K562 (cell line): Measurements from ENCODE around the gene RABGAP1L. TPM values are rescaled to one million over a fixed set of nuclear protein-coding genes. Genes with fewer than 3 reads are reported as not detected.
A peak's percentile ranks its signal among the peaks of the same experiment; 100 is the strongest.
"Not testable (repeated sequence)": the region's sequence is repeated elsewhere in the genome, so short reads cannot be mapped to it uniquely, and the experiment has no call there.

ENCODE experiments used
- ARID1B ChIP-seq: fragments of 450-650 bp; IDR thresholded peaks from 2 replicates; pipeline ENCODE4 v1.6.1; 2016; ENCODE audit warnings: antibody characterized with exemption, mild to moderate bottlenecking, inconsistent platforms
- ATF1 ChIP-seq, 2 experiments: fragments of 450-650 bp in 1 of 2; IDR thresholded peaks; 2 replicates each; pipeline ENCODE4 v1.6.1; 2016; ENCODE audit warnings: missing compliant biosample characterization in 1 of 2, missing genetic modification characterization in 1 of 2
- ATF7 ChIP-seq: fragments of 450-650 bp; IDR thresholded peaks from 2 replicates; pipeline ENCODE4 v1.7.1; 2014; ENCODE audit warnings: mild to moderate bottlenecking, moderate library complexity
- DPF2 ChIP-seq: fragments of 450-650 bp; IDR thresholded peaks from 2 replicates; pipeline ENCODE4 v1.6.1; 2016
- FOXA3 ChIP-seq, 2 experiments: fragments of 450-650 bp in 1 of 2; sonication (generic) in 1 of 2; formaldehyde crosslinking; IDR thresholded peaks in 1 of 2; conservative IDR thresholded peaks in 1 of 2; 2 replicates each; pipeline versions ENCODE4 v1.4.0 to v1.8.0; 2020 to 2022; ENCODE audit warnings: mild to moderate bottlenecking in 2 of 2, missing genetic modification reagents in 1 of 2
- HDAC2 ChIP-seq: fragments of 450-650 bp; IDR thresholded peaks from 2 replicates; pipeline ENCODE4 v1.6.1; 2016; ENCODE audit warnings: mild to moderate bottlenecking
- MTA3 ChIP-seq: fragments of 450-650 bp; formaldehyde crosslinking; IDR thresholded peaks from 2 replicates; pipeline ENCODE4 v1.6.1; 2017; ENCODE audit warnings: mild to moderate bottlenecking, borderline replicate concordance
- NRF1 ChIP-seq, 2 experiments: fragments of 450-650 bp; IDR thresholded peaks in 1 of 2; conservative IDR thresholded peaks in 1 of 2; 2 replicates each; pipeline ENCODE4 v1.6.1; 2014; ENCODE audit warnings: mild to moderate bottlenecking in 2 of 2
- POLR2A ChIP-seq: fragments of 450-650 bp; conservative IDR thresholded peaks from 2 replicates; pipeline ENCODE4 v1.6.1; 2016
- POLR2H ChIP-seq: IDR thresholded peaks from 2 replicates; pipeline ENCODE4 v1.6.1; 2016; ENCODE audit warnings: missing genetic modification characterization, low read depth, mild to moderate bottlenecking, control low read depth, missing compliant biosample characterization, moderate library complexity
- SOX6 ChIP-seq: fragments of 450-650 bp; IDR thresholded peaks from 2 replicates; pipeline ENCODE4 v1.6.1; 2014; ENCODE audit warnings: mild to moderate bottlenecking
- ZEB2 ChIP-seq: fragments of 450-650 bp; IDR thresholded peaks from 2 replicates; pipeline ENCODE4 v1.6.1; 2016
- ZNF316 ChIP-seq: fragments of 450-650 bp; IDR thresholded peaks from 2 replicates; pipeline ENCODE4 v1.6.1; 2016
- ZNF445 ChIP-seq: fragments of 250-450 bp; sonication (Bioruptor Pico); IDR thresholded peaks from 2 replicates; pipeline ENCODE4 v1.4.0; 2020; ENCODE audit warnings: low read depth, mild to moderate bottlenecking, moderate library complexity
- polyA plus RNA-seq, 8 experiments: library from polyadenylated mRNA; depleted of rRNA in 4 of 8; stranded (reverse) in 5 of 8; unstranded in 3 of 8; fragments of >200 nt; fragmentation: Nextera tagmentation in 2 of 8; fragmentation: Illumina TruSeq in 1 of 8; extraction: Ambion mirVana in 2 of 8; extraction: Trizol in 1 of 8; gene quantifications; 2 replicates each; pipeline versions ENCODE4 v1.2.1 to v1.2.3, GENCODE V29; 2011 to 2014; ENCODE audit warnings: inconsistent platforms in 1 of 8, missing spikeins in 1 of 8
- total RNA-seq, 7 experiments: library from RNA; depleted of rRNA in 6 of 7; stranded (reverse); fragments of >200 nt in 6 of 7; fragmentation: Illumina TruSeq in 2 of 7; extraction: Trizol in 2 of 7; gene quantifications; 2 replicates each; pipeline versions ENCODE4 v1.2.1 to v1.2.3, GENCODE V29; 2011 to 2021; ENCODE audit warnings: low replicate concordance in 1 of 7
- TF ChIP-seq, protein P1 (sequence below), 2 experiments: fragments of 250-450 bp in 1 of 2; fragments of 450-650 bp in 1 of 2; sonication (Bioruptor Pico) in 1 of 2; IDR thresholded peaks; 2 replicates each; pipeline versions ENCODE4 v1.6.1 to v1.8.0; 2016 to 2021; ENCODE audit warnings: mild to moderate bottlenecking in 2 of 2, moderate library complexity in 2 of 2, missing compliant biosample characterization in 1 of 2, missing genetic modification characterization in 1 of 2
- TF ChIP-seq, protein P2 (sequence below), 2 experiments: fragments of 450-650 bp; IDR thresholded peaks; 2 replicates each; pipeline ENCODE4 v1.6.1; 2016; ENCODE audit warnings: mild to moderate bottlenecking in 2 of 2, borderline replicate concordance in 1 of 2, low read depth in 1 of 2, moderate library complexity in 1 of 2
- TF ChIP-seq, protein P3 (sequence below): fragments of 450-650 bp; IDR thresholded peaks from 2 replicates; pipeline ENCODE4 v1.6.1; 2016; ENCODE audit warnings: missing biosample characterization, missing genetic modification characterization

RABGAP1L gene
- total and polyA plus RNA-seq, 9 of the 15 experiments (the other 6 are each of a cell fraction or from before 2014, with no cell fraction given), result 16.5 to 44.9 (median 26.7) TPM

GRCh38 chr1:174848593-174849560, 689.6 kb downstream of the RABGAP1L start (continued):
- TF ChIP-seq, protein P1, sequence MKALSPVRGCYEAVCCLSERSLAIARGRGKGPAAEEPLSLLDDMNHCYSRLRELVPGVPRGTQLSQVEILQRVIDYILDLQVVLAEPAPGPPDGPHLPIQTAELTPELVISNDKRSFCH (CRISPR knock-in tag; IDR thresholded peaks at IDR 0.05), result not testable (repeated sequence)
- TF ChIP-seq, protein P1 (tag; IDR thresholded peaks at IDR 0.05), result peak; percentile 39; the same call in 1 of the 2 replicates
- TF ChIP-seq MTA3, result peak; percentile 31; the same call in 1 of the 2 replicates
- TF ChIP-seq, protein P2, sequence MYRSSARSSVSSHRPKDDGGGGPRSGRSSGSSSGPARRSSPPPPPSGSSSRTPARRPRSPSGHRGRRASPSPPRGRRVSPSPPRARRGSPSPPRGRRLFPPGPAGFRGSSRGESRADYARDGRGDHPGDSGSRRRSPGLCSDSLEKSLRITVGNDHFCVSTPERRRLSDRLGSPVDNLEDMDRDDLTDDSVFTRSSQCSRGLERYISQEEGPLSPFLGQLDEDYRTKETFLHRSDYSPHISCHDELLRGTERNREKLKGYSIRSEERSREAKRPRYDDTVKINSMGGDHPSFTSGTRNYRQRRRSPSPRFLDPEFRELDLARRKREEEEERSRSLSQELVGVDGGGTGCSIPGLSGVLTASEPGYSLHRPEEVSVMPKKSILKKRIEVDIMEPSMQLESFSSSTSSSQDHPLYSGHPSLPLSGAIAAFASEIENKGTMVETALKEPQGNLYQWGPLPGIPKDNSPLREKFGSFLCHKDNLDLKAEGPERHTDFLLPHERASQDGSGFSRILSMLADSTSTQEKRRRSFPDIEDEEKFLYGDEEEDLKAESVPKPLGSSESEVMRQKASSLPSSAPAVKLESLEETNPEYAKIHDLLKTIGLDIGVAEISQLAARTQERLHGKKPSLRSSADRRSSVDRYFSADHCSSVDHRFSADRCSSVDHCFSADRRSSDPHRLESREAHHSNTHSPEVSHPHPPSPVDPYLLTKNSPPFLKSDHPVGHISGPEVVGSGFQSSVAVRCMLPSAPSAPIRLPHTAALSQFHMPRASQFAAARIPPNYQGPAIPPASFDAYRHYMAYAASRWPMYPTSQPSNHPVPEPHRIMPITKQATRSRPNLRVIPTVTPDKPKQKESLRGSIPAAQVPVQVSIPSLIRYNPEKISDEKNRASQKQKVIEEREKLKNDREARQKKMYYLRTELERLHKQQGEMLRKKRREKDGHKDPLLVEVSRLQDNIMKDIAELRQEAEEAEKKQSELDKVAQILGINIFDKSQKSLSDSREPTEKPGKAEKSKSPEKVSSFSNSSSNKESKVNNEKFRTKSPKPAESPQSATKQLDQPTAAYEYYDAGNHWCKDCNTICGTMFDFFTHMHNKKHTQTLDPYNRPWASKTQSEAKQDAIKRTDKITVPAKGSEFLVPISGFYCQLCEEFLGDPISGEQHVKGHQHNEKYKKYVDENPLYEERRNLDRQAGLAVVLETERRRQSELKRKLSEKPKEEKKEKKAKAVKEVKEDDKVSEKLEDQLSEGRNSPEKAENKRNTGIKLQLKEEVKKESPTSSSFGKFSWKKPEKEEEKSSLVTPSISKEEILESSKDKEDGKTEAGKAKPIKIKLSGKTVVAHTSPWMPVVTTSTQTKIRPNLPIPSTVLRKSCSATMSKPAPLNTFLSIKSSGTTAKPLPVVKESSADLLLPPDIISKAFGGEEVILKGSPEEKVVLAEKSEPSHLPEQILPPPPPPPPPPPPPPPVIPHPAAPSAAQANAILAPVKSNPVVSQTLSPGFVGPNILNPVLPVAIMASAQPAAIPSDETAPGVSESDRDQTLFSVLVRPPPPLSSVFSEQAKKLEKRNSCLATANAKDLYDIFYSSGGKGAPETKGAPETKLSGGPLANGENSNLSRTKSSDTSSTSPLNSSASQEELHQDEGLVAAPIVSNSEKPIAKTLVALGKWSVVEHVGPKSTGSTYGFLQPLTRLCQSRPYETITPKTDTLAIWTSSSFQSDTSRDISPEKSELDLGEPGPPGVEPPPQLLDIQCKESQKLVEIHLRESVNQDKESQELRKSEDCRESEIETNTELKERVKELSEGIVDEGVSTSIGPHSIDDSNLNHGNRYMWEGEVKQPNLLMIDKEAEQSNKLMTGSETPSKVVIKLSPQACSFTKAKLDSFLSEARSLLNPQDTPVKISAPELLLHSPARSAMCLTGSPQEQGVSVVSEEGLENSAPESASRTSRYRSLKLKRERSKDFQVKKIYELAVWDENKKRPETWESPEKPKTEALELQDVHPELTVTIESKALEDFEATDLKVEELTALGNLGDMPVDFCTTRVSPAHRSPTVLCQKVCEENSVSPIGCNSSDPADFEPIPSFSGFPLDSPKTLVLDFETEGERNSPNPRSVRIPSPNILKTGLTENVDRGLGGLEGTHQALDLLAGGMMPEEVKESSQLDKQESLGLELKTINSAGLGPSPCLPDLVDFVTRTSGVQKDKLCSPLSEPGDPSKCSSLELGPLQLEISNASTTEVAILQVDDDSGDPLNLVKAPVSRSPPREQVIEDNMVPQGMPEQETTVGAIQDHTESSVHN (IDR thresholded peaks at IDR 0.05; ENCODE audit: borderline replicate concordance in 1 of 2, low read depth in 1 of 2), result 0 out of 4 replicates have a peak, but pooled peaks of 1 of the 2 experiments have one; percentile 29
- TF ChIP-seq ATF1 (CRISPR knock-in tag; IDR thresholded peaks at IDR 0.05), result not testable (repeated sequence)
- TF ChIP-seq ATF1 (tag; IDR thresholded peaks at IDR 0.05), result peak; percentile 57; the same call in 1 of the 2 replicates
- peak; percentile 85 for TF ChIP-seq ZNF316
- TF ChIP-seq POLR2A, result peak; percentile 86
- peak in 1 of 2 experiments; percentile 83; a peak in 2 of 4 replicates for TF ChIP-seq FOXA3 (CRISPR knock-in tag; conservative IDR thresholded peaks at IDR 0.05 in 1 of 2, IDR thresholded peaks at IDR 0.05 in 1 of 2)
- TF ChIP-seq, protein P3, sequence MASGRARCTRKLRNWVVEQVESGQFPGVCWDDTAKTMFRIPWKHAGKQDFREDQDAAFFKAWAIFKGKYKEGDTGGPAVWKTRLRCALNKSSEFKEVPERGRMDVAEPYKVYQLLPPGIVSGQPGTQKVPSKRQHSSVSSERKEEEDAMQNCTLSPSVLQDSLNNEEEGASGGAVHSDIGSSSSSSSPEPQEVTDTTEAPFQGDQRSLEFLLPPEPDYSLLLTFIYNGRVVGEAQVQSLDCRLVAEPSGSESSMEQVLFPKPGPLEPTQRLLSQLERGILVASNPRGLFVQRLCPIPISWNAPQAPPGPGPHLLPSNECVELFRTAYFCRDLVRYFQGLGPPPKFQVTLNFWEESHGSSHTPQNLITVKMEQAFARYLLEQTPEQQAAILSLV, result 0 out of 2 replicates have a peak, but pooled peaks have one; percentile 47
- peak; percentile 47 to 57; a peak in 2 of 4 replicates for TF ChIP-seq NRF1 (conservative IDR thresholded peaks at IDR 0.05 in 1 of 2, IDR thresholded peaks at IDR 0.05 in 1 of 2)
- 0 out of 2 replicates have a peak, but pooled peaks have one; percentile 7 for TF ChIP-seq ARID1B
- peak; percentile 36; the same call in 1 of the 2 replicates for TF ChIP-seq DPF2
- TF ChIP-seq ZEB2, result peak; percentile 41; the same call in 1 of the 2 replicates
- TF ChIP-seq ATF7, result 0 out of 2 replicates have a peak, but pooled peaks have one; percentile 45
- TF ChIP-seq SOX6, result peak; percentile 75
- TF ChIP-seq ZNF445, result 0 out of 2 replicates have a peak, but pooled peaks have one; percentile 16
- peak; percentile 42; the same call in 1 of the 2 replicates for TF ChIP-seq HDAC2
- TF ChIP-seq POLR2H (tag), result peak; percentile 76
